Measurements from ENCODE around the gene SACM1L. TPM values are rescaled to one million over a fixed set of nuclear protein-coding genes. Genes with fewer than 3 reads are reported as not detected.

The SACM1L gene
- total and polyA plus RNA-seq, 2 of the 13 experiments (the other 11 are each of a cell fraction or from before 2014, with no cell fraction given) = 15.1 to 27.8 TPM

GRCh38 chr3:45688882-45689786 lies at the start of gene SACM1L (continued):
- TF ChIP-seq NR2F6 (IDR thresholded peaks at IDR 0.05) (no peak), NR2F6 (CRISPR knock-in tag; IDR thresholded peaks at IDR 0.05) (0 out of 2 replicates have a peak, but pooled peaks have one; percentile 4), ZFP1 (CRISPR knock-in tag; IDR thresholded peaks at IDR 0.05) (no peak; the same call in 1 of the 2 replicates), ZNF207 (IDR thresholded peaks at IDR 0.05; ENCODE audit: borderline replicate concordance) (no peak), ZNF432 (CRISPR knock-in tag; IDR thresholded peaks at IDR 0.05; ENCODE audit: borderline replicate concordance) (no peak), ZBTB2 (CRISPR knock-in tag; IDR thresholded peaks at IDR 0.05; ENCODE audit: low read depth) (peak; percentile 89), SRF (IDR thresholded peaks at IDR 0.05; ENCODE audit: low read depth, low read length) (no peak), NR1H2 (CRISPR knock-in tag; IDR thresholded peaks at IDR 0.05; ENCODE audit: borderline replicate concordance, low read depth) (no peak), ZNF556 (CRISPR knock-in tag; IDR thresholded peaks at IDR 0.05; ENCODE audit: borderline replicate concordance) (peak; percentile 40; the same call in 1 of the 2 replicates), ZSCAN12 (CRISPR knock-in tag; IDR thresholded peaks at IDR 0.05) (no peak), ZNF563 (CRISPR knock-in tag; IDR thresholded peaks at IDR 0.05) (peak; percentile 56; the same call in 1 of the 2 replicates), TMF1 (CRISPR knock-in tag; IDR thresholded peaks at IDR 0.05; ENCODE audit: low read depth) (no peak; the same call in 1 of the 2 replicates), CENPT (CRISPR knock-in tag; IDR thresholded peaks at IDR 0.05; ENCODE audit: low read depth) (no peak), PRMT3 (CRISPR knock-in tag; IDR thresholded peaks at IDR 0.05; ENCODE audit: borderline replicate concordance, low read depth) (no peak), FOXP4 (CRISPR knock-in tag; IDR thresholded peaks at IDR 0.05) (peak; percentile 41; the same call in 1 of the 2 replicates)
- TF ChIP-seq, protein P1, sequence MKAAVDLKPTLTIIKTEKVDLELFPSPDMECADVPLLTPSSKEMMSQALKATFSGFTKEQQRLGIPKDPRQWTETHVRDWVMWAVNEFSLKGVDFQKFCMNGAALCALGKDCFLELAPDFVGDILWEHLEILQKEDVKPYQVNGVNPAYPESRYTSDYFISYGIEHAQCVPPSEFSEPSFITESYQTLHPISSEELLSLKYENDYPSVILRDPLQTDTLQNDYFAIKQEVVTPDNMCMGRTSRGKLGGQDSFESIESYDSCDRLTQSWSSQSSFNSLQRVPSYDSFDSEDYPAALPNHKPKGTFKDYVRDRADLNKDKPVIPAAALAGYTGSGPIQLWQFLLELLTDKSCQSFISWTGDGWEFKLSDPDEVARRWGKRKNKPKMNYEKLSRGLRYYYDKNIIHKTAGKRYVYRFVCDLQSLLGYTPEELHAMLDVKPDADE (CRISPR knock-in tag; IDR thresholded peaks at IDR 0.05) = 0 out of 2 replicates have a peak, but pooled peaks have one; percentile 81
- TF ChIP-seq, protein P2, sequence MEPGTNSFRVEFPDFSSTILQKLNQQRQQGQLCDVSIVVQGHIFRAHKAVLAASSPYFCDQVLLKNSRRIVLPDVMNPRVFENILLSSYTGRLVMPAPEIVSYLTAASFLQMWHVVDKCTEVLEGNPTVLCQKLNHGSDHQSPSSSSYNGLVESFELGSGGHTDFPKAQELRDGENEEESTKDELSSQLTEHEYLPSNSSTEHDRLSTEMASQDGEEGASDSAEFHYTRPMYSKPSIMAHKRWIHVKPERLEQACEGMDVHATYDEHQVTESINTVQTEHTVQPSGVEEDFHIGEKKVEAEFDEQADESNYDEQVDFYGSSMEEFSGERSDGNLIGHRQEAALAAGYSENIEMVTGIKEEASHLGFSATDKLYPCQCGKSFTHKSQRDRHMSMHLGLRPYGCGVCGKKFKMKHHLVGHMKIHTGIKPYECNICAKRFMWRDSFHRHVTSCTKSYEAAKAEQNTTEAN (CRISPR knock-in tag; conservative IDR thresholded peaks at IDR 0.05) = no peak; the same call in none of the 2 replicates
- TF ChIP-seq, protein P3, sequence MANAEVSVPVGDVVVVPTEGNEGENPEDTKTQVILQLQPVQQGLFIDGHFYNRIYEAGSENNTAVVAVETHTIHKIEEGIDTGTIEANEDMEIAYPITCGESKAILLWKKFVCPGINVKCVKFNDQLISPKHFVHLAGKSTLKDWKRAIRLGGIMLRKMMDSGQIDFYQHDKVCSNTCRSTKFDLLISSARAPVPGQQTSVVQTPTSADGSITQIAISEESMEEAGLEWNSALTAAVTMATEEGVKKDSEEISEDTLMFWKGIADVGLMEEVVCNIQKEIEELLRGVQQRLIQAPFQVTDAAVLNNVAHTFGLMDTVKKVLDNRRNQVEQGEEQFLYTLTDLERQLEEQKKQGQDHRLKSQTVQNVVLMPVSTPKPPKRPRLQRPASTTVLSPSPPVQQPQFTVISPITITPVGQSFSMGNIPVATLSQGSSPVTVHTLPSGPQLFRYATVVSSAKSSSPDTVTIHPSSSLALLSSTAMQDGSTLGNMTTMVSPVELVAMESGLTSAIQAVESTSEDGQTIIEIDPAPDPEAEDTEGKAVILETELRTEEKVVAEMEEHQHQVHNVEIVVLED (CRISPR knock-in tag; IDR thresholded peaks at IDR 0.05; ENCODE audit: borderline replicate concordance) = peak; percentile 97
- TF ChIP-seq, protein P4, sequence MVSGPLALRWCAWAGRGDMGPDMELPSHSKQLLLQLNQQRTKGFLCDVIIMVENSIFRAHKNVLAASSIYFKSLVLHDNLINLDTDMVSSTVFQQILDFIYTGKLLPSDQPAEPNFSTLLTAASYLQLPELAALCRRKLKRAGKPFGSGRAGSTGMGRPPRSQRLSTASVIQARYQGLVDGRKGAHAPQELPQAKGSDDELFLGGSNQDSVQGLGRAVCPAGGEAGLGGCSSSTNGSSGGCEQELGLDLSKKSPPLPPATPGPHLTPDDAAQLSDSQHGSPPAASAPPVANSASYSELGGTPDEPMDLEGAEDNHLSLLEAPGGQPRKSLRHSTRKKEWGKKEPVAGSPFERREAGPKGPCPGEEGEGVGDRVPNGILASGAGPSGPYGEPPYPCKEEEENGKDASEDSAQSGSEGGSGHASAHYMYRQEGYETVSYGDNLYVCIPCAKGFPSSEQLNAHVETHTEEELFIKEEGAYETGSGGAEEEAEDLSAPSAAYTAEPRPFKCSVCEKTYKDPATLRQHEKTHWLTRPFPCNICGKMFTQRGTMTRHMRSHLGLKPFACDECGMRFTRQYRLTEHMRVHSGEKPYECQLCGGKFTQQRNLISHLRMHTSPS (CRISPR knock-in tag; IDR thresholded peaks at IDR 0.05; ENCODE audit: low read depth) = peak; percentile 67; the same call in 1 of the 2 replicates
